OCI-LY7 (cell line): ENCODE results near the gene OSM. TPM values are rescaled to one million over a fixed set of nuclear protein-coding genes. Genes with fewer than 3 reads are reported as not detected.

ENCODE experiments used
- BruUV-seq: library from RNA; stranded (reverse); fragments of 400-500 nt; replicated peaks from 2 replicates; lab custom pipeline; 2021; lab: Mats Ljungman, UMichigan
- CTCF ChIA-PET: fragments of 300-600 bp; sonication (Branson Sonifier 250); formaldehyde crosslinking; loops from one replicate; lab custom pipeline; 2022; ENCODE audit warnings: antibody characterized with exemption; ENCODE audit not compliant: unreplicated experiment; lab: Charles Lee
- POLR2A ChIA-PET: fragments of 300-600 bp; sonication (Branson Sonifier 250); formaldehyde crosslinking; loops from one replicate; lab custom pipeline; 2022; ENCODE audit warnings: antibody characterized with exemption; lab: Charles Lee
- DNase-seq: peaks from one replicate; pipeline ENCODE4 v3.0.0-alpha.2; 2015; ENCODE audit warnings: low spot score
- H2AFZ ChIP-seq: fragments of 200-600 bp; sonication (generic), shearing (Covaris generic); 2 replicates; pipeline ENCODE4 v1.6.1; 2014; ENCODE audit warnings: mild to moderate bottlenecking, antibody characterized with exemption, low read length, moderate library complexity
- H3K27ac ChIP-seq: fragments of 200-600 bp; sonication (generic); 2 replicates; pipeline ENCODE4 v1.5.1; 2014; ENCODE audit warnings: mixed run types, low read depth, mild to moderate bottlenecking, moderate library complexity, low read length, inconsistent platforms; ENCODE audit not compliant: poor library complexity, severe bottlenecking
- H3K36me3 ChIP-seq: fragments of 200-600 bp; sonication (generic); 2 replicates; pipeline ENCODE4 v1.6.1; 2014; ENCODE audit warnings: mild to moderate bottlenecking, antibody characterized with exemption, low read length, moderate library complexity, mixed read lengths; ENCODE audit not compliant: insufficient read depth
- H3K4me1 ChIP-seq: fragments of 200-600 bp; sonication (generic); 2 replicates; pipeline ENCODE4 v1.5.1; 2014; ENCODE audit warnings: mild to moderate bottlenecking, low read length; ENCODE audit not compliant: insufficient read depth, poor library complexity, severe bottlenecking
- H3K4me2 ChIP-seq: fragments of 200-600 bp; sonication (generic); 2 replicates; pipeline ENCODE4 v1.6.1; 2014; ENCODE audit warnings: mild to moderate bottlenecking, low read length
- H3K4me3 ChIP-seq: fragments of 200-600 bp; sonication (generic); 2 replicates; pipeline ENCODE4 v1.5.1; 2014; ENCODE audit warnings: mild to moderate bottlenecking, low read depth, low read length; ENCODE audit not compliant: poor library complexity, severe bottlenecking
- H3K79me2 ChIP-seq: fragments of 200-600 bp; sonication (generic); 2 replicates; pipeline ENCODE4 v1.6.1; 2016; ENCODE audit warnings: low read depth, mild to moderate bottlenecking, low read length, moderate library complexity, mixed read lengths; ENCODE audit not compliant: insufficient read depth
- H3K9me2 ChIP-seq: fragments of 200-600 bp; sonication (generic); 2 replicates; pipeline ENCODE4 v1.6.1; 2016; ENCODE audit warnings: mild to moderate bottlenecking, low read length, mixed read lengths; ENCODE audit not compliant: insufficient read depth
- H3K9me3 ChIP-seq: fragments of 200-600 bp; sonication (generic); 2 replicates; pipeline ENCODE4 v1.6.1; 2014; ENCODE audit warnings: mild to moderate bottlenecking, mixed run types, low read length, mixed read lengths
- H4K20me1 ChIP-seq: fragments of 200-600 bp; sonication (generic); 2 replicates; pipeline ENCODE4 v1.6.1; 2014; ENCODE audit warnings: mild to moderate bottlenecking, antibody characterized with exemption, low read length, moderate library complexity, mixed read lengths; ENCODE audit not compliant: insufficient read depth
- EZH2phosphoT487 ChIP-seq: fragments of 200-600 bp; sonication (generic); IDR thresholded peaks from 2 replicates; pipeline ENCODE4 v1.6.1; 2018; ENCODE audit warnings: low read depth, borderline replicate concordance, mild to moderate bottlenecking, mixed run types, antibody characterized with exemption, low read length, moderate library complexity, mixed read lengths
- intact Hi-C: fragments of 100-400 bp; cut with micrococcal nuclease; formaldehyde crosslinking; loops from one replicate; pipeline ENCODE4 v1.10.0; 2022; ENCODE audit not compliant: unreplicated experiment
- total RNA-seq, 2 experiments: library from RNA; depleted of rRNA in 1 of 2; stranded (reverse); fragments of >200 nt in 1 of 2; shearing (Covaris generic) in 1 of 2; gene quantifications; 2 replicates each; pipeline ENCODE4 v1.2.3, GENCODE V29; 2014 to 2022
- TF ChIP-seq, protein P1 (sequence below): fragments of 200-600 bp; sonication (generic); conservative IDR thresholded peaks from 2 replicates; pipeline ENCODE4 v1.5.1; 2014; ENCODE audit warnings: mild to moderate bottlenecking, antibody characterized with exemption, low read length, moderate library complexity, mixed read lengths

OSM gene
- total RNA-seq, 2 experiments from 2014 or later = 0.91 TPM; not detected in 1

DNA sequence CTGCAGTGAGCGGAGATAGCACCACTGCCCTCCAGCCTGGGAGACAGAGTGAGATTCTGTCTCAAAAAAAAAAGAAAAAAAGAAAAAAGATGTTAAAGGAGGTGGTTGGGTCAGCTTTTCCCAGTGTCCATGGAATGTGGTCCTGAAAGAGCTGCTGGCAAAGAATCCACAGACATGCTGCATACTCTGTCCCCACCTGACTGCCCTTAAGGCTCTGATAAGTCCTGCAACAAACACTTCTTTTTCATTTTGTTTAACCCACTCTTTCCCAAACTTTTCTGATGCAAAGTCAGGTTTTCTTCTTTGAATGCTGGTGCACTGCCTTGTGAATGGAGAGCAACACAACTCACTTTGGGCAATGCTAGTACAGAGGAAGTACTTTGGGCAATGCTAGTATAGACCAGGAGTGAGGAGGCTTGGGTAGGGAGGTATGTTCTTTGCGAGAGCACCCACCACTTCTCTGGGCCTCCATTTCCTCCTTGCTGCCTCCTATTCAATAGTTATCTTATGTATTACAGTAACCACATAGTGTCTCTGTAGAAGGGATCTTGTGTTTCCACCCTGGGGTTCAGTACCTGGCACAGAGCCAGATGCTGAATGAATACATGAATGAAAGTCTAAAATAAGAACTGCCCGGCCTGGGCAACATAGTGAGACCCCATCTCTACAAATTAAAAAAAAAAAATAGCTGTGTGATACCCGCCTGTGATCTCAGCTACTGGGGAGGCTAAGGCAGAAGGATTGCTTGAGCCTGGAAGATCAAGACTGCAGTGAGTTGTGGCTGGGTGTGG lies 39.0 kb downstream of the OSM start:
- no peak for DNase-seq
- H3K36me3 ChIP-seq = no peaks in the 10 kb centered on the region
- H4K20me1 ChIP-seq = no peaks in the 10 kb centered on the region
- no peaks in the 10 kb centered on the region for H3K9me2 ChIP-seq
- ChIA-PET POLR2A (no interaction called here), CTCF (no interaction called here)
- H3K9me3 ChIP-seq = no peaks in the 10 kb centered on the region
- H3K27ac ChIP-seq = no peak overlapping the region
- no peak overlapping the region for H3K4me3 ChIP-seq
- TF ChIP-seq, protein P1, sequence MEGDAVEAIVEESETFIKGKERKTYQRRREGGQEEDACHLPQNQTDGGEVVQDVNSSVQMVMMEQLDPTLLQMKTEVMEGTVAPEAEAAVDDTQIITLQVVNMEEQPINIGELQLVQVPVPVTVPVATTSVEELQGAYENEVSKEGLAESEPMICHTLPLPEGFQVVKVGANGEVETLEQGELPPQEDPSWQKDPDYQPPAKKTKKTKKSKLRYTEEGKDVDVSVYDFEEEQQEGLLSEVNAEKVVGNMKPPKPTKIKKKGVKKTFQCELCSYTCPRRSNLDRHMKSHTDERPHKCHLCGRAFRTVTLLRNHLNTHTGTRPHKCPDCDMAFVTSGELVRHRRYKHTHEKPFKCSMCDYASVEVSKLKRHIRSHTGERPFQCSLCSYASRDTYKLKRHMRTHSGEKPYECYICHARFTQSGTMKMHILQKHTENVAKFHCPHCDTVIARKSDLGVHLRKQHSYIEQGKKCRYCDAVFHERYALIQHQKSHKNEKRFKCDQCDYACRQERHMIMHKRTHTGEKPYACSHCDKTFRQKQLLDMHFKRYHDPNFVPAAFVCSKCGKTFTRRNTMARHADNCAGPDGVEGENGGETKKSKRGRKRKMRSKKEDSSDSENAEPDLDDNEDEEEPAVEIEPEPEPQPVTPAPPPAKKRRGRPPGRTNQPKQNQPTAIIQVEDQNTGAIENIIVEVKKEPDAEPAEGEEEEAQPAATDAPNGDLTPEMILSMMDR = no peak
- TF ChIP-seq EZH2phosphoT487 = no peak
- no peaks in the 10 kb centered on the region for H3K79me2 ChIP-seq
- BruUV-seq = no TSS peak
- no peak overlapping the region for H3K4me2 ChIP-seq
- intact Hi-C loops = no loop called here
- no peaks in the 10 kb centered on the region for H3K4me1 ChIP-seq
- H2AFZ ChIP-seq = no peak overlapping the region

DNA sequence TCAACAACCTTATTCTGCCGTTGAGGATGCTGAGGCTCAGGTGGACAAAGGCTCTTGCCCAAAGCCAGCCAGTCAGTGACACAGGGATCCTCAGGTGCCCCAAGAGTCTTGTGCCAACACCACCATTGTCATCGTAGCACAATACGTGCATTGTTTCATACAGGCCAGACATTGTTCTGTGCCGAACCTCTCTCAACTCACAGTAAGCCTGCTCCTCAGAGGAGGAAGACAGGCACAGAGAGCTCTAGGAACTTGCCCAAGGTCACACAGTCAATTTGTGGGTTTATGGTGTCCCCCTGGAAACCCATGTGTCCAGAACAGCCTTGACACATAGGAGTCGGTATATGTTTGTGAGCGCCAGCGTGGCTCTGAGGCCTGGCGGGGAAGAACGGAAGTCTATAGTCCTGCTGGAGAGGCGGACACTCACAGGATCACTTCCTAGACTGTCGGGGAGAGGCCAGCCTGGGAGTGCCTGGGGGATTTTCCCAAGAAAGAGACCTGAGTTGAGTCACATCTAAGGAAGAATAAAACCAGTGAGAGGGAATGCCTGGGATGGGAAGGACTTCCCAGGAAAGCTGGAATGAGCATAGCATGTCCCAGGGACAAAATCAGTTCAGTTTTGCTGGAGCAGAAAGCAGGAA lies 40.3 kb downstream of the OSM start:
- Histone ChIP-seq H3K4me2 (no peak overlapping the region), H3K9me3 (no peaks in the 10 kb centered on the region), H2AFZ (no peak overlapping the region), H4K20me1 (no peaks in the 10 kb centered on the region), H3K36me3 (no peaks in the 10 kb centered on the region), H3K4me1 (peaks cover 8% of the 10 kb centered on the region), H3K9me2 (no peaks in the 10 kb centered on the region), H3K27ac (no peak overlapping the region), H3K79me2 (no peaks in the 10 kb centered on the region), H3K4me3 (no peak overlapping the region)
- ChIA-PET POLR2A (no interaction called here), CTCF (no interaction called here)
- BruUV-seq = no TSS peak
- TF ChIP-seq EZH2phosphoT487 = no peak
- TF ChIP-seq, protein P1 = no peak
- no peak for DNase-seq
- intact Hi-C loops = no loop called here
